HG03095 (cell line): ENCODE results near the gene PTPRT.

Experiments
- ATAC-seq: cut with Tn5 transposase; IDR thresholded peaks from one replicate; pipeline ENCODE4 v1.9.1; 2021; ENCODE audit warnings: moderate library complexity; ENCODE audit not compliant: unreplicated experiment

PTPRT gene

DNA sequence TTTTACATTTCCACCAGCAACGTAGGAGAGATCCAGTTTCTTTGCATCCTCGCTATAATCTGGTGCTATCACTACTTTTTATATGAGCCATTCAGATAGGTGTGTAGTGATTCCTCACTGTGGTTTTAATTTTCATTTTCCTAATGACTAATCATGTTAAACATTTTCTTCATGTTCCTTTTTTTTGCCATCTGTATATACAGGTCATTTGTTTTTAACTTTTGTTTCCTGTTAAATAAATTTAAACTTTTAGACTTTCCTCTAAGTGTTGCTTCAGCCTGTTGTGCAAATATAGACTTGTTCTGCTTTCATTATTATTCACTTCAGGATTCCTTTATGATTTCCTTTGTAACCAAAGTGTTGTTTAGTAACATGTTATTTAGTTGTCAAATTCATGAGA, 697.4 kb downstream of the PTPRT start:
- ATAC-seq = peak; percentile 38

DNA sequence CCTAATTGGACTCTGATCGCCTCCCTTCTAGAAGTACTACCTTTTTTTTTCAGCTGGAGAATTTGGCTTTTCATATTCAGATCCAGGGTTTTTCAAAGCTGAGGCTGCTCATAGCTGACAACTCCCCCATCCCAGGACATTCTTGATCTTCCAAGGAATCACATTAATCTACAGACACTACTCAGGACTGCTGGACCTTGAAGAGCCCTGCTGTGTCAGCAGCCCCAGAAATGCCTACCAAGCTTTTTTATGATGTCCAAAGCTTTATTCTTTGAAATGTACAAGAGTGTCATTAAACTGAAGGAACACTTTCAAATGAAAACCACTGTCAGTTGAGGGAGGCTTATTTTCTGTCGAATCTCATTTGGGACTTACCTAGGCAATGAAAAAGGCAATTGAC, 704.1 kb downstream of the PTPRT start:
- ATAC-seq = no peak

DNA sequence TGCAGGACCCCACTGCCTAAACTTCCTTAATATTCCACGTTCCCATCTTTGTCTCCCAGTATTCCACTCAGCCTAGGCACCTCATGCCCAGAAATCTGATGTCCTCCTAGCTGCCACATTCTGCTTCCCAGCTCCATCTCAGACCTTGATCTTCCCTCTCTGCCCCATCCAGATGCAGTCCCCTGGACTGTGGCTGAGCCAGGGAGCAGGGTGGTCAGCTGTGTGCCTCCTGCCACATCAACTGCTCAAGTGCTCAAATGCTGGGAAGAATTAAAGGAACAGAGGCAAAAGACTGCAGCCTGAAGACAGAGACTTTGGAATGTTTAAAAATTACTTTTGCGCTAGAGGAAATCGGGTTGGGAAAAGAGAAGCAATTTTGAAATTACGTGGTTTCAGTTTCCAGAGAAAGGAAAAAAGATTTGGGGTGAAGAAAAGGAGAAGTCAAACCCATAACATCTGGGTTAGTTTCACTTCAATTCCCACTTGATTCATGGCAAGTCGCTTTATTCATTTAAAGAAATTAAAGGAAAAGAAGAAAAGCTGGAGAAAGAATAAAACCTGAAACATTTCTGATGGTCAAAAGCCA, 704.8 kb downstream of the PTPRT start:
- no peak for ATAC-seq

DNA sequence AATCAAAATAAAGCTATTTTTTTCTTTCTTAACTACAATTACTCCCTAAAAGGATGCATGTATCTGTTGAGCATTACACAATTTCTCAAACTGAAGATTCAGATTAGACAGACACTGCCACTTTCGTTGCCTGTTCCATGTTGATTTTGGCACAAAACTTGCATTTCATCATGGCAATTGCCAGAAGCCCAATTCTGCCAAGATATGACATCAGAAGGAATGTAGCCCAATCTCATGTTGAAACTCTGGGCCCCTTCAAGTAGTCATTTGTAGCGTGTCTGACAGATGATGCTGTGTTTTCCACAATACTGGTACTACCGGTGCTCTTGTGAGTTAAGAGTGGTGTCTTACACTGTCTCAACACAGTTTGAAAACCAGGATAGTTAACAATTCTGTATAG, 705.4 kb downstream of the PTPRT start:
- ATAC-seq = no peak

DNA sequence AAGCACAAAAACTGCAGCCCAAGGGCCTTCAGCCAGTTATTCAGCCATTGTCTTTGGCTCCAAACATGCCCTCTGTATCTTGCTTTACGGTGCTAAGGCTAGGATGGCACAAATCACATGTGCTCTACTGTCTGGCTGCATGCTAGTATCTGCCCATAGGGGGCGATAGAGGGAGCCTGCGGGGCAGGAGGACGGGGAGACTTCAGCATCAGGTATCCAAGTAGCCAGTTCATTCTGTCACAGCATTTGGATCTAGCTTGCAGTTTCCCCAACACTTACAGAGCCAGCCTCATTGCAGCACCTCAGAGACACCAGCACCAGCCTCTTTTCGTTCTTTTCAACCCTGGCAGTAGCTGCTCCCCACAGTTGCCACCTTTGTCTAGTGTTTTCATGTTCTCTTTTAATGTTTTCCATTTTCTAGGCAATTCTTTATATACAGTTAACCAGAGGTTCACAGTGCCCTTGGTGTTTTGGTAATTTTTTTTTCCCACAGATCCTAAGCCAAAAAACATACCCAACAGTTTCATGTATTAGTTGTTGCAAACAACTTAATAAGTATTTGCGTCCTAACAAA, 705.9 kb downstream of the PTPRT start:
- no peak for ATAC-seq

DNA sequence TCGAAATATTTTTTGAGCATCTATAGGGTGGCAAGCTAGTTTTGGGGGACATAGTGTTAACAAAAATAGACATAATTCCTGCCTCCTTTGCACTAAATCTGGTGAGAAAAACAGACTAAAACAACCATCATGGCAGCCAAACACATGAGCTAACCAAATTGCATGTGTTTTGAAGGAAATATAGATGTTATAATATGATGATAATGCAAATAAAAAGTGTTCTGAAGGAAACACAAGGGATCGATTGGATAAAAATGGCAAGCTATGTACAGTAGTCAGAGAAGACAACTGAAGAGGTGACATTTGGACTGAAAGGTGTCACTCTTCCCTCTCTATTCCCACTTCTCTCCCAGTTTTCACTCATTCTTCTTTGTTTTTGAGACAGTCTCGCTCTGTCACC, 706.9 kb downstream of the PTPRT start:
- no peak for ATAC-seq

DNA sequence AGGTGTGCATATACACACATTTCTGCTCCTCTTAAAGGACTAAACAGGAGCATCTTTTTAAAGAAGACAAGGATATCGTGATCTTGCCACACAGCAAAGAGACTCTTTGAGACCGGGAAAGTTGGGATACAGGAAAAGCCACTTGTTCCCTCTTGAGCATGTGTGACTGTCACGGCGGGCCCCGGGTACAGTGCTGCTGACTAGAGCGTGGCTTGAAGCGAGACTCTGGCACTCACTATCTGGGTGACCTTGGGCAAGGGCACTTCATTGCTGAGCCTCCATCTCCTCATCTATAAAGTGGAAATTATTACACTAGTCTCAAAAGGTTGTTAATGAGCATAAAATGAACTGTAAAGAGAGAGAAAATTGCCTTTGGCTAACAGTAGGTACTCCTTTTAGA, 713.9 kb downstream of the PTPRT start:
- no peak for ATAC-seq

DNA sequence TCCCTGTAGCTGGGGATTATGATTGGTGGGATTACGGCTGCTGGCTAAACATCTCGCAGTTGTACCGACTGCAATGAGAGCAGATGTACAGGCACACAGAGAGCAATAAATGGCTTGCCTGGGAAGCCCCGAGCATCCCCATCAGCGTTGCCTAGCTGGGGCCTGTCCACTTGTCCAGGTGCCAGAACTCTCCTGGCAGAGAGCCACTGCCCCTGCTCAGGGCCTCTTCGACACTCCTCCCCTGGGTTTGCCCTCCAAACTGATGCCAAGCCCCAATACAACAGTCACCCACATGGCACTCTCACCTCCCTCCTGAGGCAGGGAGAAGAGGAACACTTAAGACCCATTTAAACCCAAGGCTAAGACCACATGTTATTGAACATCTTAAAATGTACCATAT, 715.1 kb downstream of the PTPRT start:
- ATAC-seq = no peak

DNA sequence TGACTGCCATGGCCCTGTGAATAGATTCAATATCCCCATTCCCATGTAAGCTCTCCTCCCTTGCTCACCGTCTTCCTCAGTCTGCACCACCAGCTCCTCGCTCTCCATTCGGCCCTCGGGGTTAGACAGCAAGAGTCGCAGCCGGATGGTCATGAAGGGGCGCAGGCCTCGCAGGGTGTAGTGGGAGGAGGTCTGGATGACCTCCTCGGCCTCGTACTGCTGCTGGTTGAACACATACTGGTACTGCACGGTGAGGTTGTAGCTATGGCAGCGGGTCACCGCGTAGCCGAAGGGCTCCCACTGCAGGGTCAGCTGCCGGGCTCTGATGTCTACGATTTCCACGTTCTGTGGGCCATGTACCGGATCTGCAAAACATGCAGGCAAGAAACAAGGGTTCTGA, 717.5 kb downstream of the PTPRT start:
- no peak for ATAC-seq

DNA sequence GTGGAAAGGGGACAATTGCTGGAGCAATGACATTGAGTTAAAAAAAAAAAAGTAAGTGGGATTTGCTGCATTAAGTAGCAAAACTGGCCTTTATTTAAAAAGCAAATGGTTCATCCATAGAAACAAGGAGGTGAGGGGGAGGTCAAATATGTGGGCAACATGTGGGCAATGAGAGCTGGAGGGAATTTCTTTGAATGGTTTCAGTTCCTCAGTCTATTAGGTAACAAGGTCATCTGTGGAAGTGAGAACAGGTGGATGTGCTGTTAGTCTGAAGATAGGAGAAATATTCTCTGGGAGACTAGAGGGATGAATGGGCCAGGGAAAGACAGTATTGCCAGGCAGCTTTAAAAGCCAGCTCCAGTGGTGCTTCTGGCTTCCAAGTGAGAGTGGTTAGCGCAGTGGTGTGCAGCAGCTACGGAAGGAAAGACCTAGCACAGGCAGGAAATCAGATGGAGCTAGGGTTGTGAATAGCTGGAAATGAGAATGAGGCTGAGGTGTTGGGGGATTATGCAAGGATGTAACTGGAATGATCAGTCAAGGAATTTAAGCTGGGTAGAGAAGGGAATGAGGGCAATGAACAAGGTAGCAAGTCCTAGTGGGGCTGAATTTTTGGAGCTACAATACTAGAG, 727.6 kb downstream of the PTPRT start:
- peak; percentile 54 for ATAC-seq

DNA sequence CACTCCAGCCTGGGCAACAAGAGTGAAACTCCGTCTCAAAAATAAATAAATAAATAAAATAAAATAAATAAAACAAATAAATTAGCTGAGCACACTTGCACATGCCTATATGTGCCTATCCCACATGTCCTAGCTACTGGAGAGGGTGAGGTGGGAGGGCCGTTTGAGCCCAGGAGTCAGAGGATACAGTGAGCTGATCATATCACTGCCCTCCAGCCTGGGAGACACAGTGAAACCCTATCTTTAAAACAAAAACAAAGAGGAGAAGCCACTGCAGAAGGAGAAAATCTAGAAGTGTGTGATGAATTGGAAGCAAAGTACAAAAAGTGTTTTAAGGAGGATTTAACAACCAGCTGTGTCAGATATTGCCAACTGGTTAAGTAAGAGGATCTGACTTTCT, 728.4 kb downstream of the PTPRT start:
- ATAC-seq = no peak

DNA sequence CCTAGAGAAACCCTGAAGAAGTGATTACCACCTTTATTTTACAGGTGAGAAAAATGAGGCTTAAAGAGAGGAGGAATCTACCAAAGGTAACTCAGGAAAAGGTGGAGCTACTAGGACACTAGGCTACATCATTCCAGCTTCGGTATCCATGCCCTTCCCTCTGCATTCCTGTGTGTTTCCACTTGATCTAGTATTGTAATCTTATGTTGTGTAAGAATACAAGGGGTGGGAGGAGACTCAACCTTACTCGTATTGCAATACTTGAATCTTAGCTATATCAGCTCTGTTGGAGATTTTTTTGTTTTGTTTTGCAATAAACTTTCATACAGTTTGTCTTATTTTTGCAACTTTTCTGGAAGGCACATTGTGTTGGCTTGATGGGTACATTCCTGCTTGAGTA, 742.4 kb downstream of the PTPRT start:
- no peak for ATAC-seq

DNA sequence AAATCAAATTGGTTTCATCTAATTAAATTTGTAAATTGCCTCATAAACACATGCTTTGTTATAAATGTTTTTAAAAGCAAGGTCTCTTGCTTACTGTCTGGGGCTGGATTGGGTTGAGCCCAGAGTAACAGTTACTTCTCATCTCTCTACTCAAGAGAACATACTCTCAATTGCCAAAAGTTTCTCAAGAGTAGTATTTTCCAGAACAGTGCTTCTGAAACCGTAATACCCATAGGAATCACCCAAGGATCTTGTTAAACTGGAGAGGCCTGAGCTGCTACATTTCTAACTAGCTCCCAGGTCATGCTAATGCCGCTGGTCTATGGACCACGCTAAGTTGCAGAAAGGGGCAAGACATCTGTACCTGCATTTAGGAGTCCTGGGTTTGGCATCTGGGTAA, 744.9 kb downstream of the PTPRT start:
- ATAC-seq = no peak

DNA sequence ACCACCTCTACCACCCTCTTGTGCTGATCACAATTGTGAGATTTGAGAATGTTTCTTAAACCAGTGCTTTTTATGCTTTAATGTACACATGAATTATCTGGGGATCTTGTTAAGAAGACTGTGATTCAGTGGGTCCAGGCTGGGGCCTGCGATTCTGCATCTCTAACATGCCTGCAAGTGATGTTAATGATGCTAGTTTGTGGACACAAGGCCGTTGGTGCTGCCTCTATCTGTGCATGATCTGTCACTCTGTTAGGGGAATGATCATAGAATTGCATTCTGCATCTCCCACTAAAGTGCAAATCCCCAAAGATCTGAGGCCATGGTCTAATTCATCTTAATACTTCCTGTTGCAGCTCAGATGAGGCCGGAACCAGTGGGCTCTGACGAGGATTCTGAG, 746.5 kb downstream of the PTPRT start:
- ATAC-seq = no peak

DNA sequence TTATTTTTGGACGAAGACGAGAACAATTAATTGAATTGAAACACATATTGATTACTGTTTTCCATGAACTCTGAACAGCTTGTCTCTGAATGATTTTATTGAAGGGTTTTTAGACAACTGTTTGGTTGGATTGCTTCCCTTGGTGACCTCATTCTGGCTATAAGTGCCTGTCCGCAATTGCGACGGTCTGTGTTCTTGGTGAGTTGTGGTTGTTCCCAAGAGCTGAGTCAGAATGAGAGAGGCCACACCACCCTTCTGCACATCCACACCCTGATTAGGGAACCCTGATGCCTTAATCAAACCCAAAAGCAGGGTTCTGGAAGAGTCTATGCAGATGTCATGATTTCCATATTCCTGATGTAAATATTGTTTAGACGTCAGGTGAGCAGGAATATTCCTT, 747.0 kb downstream of the PTPRT start:
- no peak for ATAC-seq

DNA sequence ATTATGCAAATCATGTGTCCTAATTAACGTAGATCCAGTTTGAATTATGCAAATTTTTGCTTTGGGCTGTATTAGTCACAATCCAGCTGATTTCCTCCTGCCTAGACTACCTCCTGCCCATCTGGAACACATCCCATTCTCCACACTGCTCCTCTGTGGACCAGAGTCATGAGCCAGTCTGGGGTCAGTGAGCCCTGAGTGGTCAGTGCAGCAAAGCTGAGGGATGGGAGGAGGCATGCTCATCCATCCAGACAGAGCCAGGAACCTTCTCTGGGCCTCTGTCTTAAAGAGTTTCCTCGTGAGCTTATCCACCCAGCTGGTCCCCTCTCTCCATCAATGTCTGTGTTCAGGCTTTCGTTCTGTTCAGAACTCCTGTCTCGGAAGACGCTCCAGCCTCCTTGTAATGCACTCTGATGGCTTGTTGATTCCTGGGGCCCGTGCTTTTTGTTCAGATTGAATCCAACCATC, 747.8 kb downstream of the PTPRT start:
- no peak for ATAC-seq

DNA sequence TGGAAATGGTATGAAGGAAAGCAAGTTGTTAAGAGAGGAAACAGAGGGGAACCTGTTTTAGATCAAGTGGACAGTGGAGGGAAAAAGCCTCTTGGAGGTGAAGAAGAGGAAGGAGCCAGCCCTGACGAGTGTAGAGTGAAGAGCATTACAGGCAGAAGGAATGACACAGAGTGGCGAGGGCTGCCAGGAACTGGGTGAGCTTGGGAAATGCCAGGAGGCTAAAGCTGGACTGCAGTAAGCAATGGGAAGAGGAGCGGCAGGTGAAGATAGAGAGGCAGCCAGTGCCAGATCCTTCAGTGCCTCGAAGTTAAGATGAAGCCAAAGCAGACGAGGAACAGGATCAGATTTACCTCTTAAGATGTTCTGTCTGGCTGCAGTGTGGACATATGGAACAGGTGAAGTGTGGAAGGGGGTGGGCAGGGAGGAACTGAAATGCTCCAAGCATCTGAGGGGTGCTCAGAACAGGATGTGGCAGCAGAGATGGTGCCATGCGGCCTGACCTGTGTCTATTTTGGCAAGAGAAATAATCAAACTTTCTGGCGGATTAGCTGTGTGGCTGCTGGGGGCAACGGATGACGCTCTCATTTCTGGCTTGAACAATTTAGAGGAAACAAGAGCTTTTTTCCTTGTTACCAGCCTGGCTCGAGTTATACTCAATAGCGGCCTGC, 748.4 kb downstream of the PTPRT start:
- no peak for ATAC-seq

DNA sequence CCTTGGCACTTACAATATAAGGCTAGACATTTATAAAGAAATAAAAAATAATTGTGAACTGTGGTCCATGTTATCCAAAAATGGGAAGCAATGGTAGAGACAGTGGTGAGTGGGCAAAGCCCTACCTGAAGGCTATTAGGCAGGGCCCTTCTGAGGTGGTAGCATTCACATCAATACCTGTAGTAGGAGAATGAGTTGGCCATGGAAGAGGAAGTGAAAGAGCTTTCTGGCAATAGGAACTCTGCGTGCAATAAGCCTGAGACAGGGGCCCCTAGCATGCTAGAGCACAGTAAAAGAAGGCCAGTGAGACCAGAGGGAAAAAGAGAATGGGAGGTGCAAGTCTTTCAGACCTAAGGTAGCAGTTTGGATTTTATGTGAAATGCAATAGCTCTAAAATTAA, 754.5 kb downstream of the PTPRT start:
- peak; percentile 97 for ATAC-seq

DNA sequence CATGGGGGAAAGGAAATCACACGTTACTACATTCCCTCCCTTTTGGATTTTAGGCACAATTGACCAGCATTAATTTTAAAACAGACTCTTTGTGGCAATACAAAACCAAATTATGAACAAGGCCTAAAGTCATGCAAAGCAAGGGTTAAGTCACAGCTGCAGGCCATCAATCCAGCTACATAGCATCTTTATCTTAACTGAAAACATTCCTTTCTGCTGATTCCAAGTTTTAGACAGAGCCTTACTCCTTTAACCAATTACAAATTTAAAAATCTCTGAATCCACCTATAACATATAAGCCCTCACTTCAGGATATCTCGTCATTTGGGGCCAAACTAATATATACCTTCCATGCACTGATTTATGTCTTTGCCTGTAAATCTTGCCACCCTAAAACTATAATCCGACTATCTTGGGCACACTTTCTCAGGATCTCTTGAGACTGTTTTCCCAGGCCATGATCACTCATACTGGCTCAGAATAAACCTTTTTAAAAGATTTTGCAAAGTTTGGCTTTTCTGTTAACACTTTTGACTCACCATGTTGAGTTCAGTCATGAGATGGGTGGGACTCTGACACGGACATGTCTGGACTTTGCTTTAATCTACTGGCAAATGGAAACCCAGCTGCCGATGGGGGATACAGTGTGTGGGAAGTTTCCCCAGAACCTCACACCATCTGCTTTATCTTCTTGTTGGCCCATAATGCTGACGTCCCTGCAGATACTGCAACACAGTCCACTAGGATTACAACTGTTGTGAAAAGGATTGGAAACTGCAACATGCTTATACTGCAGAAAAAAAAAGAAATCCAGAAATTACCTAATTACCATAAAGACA, 757.0 kb downstream of the PTPRT start:
- no peak for ATAC-seq

DNA sequence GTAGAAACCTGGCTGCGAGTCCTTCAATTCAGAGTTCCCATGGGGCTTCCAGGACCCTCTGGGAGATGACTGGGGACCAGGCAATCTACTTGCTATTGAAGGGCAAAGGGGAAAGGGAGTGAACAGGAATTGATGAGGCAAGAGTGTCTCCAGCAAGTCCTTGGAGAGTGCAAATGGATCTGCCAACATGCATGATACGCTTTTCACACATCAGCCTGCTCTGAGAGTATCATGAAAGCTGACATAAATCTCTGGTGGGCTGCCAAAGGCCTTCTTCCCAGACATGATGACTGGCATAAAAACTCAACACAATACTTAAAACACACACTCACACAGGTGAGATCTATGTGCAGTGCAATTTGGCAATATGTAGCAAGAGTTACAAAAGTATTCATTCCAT, 759.1 kb downstream of the PTPRT start:
- ATAC-seq = no peak

DNA sequence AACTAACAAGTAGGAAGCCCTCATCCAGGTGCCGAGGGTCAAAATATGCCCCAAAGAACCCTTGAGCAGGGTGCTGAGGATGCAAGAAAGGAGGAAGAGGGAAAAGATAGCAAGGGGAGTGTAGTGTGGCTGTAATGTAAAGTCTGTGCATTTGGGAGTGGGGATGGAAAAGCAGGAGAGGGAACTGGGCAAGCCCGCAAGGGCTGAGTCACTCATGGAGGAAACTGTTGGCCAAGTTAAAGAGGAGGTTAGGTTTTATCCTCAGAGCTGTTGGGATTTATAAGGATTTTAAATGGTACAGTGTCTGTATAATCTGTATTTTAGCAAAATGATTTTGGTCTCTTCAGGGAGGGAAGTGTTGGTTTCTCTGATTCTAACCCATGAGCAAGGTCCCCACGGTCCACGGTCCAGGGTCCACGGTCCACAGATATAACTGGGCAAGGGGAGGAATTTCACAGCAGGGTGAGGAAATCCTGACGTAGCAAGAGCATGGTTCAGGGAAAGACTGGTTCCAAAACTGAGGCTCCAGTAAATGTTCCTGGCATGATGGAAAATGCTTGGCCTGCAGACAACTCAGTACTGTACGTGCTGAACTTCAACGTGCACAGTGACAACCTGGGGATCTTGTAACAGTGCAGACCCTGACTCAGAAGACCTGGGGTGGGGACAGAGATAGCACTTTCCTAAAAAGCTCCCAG, 759.8 kb downstream of the PTPRT start:
- ATAC-seq = no peak
